GM19372 (cell line): ENCODE results near the gene WNT7B.

Experiments
- ATAC-seq: cut with Tn5 transposase; IDR thresholded peaks from one replicate; pipeline ENCODE4 v1.9.1; 2021; ENCODE audit warnings: mild to moderate bottlenecking, low read depth, moderate library complexity; ENCODE audit not compliant: unreplicated experiment

WNT7B gene

DNA sequence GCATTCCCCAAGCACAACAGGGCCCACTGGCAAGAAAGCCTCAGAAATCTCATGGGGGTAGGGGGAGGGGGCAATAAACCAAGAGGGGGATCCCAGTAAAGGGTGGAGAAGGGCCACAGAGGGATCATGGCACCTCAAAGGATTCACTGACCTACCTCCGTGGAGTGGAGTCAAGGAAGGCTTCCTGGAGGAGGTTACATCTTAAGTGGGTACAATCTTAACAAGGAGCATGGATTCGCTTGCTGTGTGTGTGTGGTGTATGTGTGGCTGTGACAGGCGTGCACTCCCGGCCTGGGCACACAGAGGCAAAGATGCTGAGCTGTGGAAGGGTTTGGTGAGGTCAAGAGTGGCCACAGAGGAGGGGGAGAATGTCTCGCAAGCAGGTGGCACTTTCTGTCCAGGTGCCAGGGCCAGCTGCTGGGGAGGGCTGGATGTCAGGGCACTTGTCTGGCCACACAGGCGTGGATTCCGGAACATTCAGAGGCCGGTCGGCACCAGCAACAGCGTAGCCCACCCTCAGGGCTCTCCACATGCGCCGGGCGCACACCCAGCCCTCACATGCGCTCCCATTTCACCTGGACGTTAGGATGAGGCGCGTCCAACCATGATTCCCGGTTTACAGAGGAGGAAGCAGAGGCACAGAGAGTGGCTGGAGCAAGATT, 43.3 kb downstream of the WNT7B start:
- ATAC-seq = no peak

- no peak for ATAC-seq
Observed at GRCh38 chr22:45932071-45932470, 44.9 kb downstream of the WNT7B start.

DNA sequence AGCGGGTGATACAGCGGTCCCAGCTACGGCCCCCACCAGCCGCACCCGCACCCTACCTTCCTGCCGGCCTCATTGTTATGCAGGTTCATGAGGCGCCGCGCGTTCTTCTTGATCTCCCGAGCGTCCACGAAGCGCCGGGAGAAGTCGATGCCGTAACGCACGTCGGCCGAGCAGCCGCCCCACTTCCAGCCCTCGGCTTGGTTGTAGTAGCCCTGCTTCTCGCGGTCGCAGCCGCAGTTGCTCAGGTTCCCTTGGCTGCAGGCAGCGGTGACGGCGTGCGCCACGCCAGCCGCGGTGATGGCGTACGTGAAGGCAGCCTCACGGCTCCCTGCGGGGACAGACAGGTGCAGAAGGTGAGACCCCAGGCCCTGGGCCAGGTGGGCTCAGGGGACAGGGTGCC, 45.9 kb downstream of the WNT7B start:
- ATAC-seq = no peak

DNA sequence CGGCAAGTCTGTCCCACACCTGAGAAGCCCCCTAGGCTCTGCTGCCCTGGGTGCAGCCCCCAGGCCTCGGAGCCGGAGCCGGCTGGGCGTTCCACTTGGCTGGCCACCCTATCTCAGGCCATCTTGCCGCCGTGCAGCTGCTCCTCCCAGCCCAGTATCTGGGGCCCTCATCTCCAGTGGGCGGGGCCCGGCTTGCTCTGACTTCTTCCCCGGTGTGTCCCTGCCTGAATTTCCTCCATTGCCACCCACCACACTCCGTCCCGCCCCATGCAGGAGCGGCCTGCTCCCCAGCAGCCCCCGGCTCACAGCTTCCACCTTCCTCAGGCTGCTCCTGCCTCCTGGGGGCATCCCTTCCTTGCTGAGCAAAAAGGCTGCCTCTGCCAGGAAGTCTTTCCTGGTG, 46.6 kb downstream of the WNT7B start:
- ATAC-seq = no peak

DNA sequence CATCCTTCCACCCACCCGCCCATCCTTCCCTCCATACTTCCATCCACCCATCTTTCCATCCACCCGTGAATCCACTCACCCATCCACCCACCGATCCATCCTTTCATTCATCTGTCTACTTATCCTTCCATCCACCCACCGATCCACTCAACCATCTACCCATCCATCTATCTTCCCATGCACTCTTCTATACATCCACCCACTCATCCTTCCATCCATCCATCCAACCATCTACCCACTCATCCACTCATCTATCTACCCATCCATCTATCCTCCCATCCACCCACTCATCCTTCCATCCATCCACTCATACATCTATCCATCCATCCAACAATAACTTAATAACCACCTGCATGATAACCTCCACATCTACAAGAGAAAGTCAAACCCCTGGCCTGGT, 47.3 kb downstream of the WNT7B start:
- ATAC-seq = no peak

DNA sequence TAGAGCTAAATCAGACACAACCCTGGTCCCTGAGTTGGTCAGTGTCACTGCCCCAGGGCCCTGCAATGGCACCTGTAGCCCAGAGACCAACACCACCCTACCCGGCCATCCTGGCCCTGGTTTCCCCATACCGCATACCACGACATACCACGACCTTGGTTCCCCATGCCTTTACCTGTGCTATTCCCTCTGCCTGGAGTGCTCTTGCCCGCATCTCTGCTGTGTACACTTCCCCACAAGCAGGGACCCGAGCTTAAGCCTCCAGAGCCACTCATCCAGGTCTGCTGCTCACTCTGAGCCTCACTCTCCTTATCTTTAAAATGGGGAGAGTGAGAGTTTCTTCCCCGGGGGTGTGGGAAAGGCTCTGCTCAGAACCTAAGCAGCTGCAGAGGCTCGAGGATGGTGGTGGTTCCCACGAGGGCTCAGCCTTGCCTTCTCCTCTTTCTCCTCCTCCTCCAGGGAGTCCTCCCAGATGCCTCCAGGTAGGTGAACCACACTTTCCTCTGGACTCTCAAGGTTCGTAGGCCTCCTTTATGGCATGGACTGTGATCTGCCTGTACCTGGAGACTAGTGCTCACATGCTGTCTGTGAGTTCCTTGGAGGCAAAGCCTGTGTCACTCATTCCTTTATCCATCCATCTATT, 48.1 kb downstream of the WNT7B start:
- no peak for ATAC-seq

DNA sequence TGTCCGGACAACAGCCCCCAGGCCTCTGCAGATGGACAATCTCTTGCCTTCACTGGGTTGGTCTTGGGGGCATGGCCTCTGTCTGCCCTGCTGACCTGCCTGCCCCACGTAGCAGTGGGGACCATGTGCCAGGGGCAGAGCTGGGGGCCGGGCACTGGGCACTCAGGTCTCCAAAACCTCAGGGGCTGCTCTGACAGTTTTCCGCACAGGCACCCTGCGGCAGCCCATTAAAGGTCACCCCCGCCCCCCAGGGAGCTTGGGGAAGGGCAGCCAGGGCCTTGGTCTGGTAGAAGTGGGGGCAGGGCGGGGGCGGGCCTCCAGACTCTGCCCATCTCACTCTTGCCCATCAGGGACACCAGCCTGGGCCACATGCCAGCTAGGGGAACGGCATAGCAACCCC, 49.9 kb downstream of the WNT7B start:
- ATAC-seq = no peak

- ATAC-seq = no peak
Observed at GRCh38 chr22:45926433-45926832, 50.5 kb downstream of the WNT7B start.

DNA sequence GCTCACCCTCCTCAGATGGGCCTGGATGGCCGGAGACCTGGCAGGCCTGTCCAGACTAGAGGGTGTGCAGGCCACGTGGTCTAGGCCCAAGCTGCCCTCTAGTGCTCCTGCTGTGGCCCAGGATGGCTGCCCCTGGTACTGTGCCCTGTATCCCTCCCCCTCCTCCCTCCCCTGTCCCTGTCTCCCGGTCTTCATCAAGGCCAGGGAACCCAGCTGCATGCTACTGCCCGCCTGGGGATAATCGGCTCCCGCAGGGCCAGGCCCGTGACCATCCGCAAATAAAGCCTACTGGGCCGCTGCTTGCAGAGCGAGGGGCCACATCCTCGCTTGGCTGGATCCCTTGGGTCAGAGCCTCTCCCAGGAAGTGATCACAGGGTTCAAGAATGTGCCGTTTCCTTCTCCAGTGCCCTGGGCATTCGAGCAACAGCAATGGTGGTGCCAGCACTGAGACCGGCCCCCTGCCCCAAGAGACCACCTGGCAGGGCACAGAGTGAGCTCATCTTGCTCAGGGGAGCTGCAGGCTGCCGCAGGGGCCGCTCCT, 51.1 kb downstream of the WNT7B start:
- no peak for ATAC-seq

- no peak for ATAC-seq
Observed at GRCh38 chr22:45923835-45924234, 53.1 kb downstream of the WNT7B start.

GRCh38 chr22:45923212-45923611, 53.8 kb downstream of the WNT7B start:
- no peak for ATAC-seq

GRCh38 chr22:45922661-45923060, 54.3 kb downstream of the WNT7B start:
- ATAC-seq = no peak

DNA sequence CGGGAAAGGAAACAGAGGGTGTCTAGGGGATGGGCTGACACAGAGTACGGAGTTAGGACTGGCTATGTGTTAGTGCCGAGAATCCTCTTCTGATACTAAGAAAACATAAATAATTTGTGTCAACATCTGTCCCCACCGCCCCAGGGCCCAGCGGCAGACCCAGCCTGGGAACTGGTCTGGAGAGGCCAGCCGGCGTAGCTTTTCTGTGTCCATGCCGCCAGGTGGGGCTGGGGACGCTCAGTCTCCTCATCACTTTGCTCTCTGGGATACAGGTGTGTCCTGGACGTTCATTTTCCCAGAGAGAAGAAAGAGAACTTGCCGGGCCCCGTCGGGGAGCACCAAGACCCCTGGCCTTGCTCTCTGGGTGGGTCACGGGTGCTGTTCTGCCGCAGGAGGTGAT, 54.7 kb downstream of the WNT7B start:
- no peak for ATAC-seq

DNA sequence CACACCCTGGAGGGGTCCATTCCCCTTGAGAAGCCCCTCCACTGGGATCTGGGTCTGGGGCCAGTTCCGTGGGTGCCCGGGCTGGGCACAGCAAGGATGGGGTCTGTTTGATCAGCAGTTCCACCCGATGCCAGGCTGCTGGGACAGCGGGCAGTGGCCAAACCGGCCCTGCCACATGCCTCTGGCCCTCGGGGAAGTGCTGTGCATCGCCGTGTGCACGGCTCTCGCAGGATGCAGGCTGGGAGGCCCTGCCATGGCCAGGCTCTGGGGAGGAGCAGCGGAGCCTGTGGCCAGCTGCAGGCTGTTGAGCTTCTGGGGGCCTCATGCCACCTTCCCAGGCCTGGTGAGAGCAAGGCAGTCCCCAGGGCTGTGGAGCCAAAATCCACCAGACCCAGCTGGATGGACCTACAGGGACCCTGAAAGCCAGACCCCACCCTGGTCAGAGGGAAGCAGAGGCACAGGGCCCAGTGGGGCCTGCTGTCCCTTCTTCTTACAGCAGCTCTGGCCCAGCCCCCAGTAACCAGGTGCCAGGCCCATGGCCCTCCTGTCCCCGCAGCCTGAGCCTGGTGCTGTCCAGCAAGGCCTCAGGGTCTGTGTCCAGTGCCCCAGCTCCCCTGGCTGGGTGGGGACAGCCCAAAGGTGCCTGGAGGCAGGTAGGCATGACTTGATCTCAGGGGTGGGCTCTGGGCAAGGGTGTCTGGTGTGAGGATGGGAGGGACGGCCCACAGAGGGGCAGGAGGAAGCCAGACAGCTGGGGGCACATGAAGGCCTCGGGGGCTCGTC, 57.3 kb downstream of the WNT7B start:
- ATAC-seq = no peak

DNA sequence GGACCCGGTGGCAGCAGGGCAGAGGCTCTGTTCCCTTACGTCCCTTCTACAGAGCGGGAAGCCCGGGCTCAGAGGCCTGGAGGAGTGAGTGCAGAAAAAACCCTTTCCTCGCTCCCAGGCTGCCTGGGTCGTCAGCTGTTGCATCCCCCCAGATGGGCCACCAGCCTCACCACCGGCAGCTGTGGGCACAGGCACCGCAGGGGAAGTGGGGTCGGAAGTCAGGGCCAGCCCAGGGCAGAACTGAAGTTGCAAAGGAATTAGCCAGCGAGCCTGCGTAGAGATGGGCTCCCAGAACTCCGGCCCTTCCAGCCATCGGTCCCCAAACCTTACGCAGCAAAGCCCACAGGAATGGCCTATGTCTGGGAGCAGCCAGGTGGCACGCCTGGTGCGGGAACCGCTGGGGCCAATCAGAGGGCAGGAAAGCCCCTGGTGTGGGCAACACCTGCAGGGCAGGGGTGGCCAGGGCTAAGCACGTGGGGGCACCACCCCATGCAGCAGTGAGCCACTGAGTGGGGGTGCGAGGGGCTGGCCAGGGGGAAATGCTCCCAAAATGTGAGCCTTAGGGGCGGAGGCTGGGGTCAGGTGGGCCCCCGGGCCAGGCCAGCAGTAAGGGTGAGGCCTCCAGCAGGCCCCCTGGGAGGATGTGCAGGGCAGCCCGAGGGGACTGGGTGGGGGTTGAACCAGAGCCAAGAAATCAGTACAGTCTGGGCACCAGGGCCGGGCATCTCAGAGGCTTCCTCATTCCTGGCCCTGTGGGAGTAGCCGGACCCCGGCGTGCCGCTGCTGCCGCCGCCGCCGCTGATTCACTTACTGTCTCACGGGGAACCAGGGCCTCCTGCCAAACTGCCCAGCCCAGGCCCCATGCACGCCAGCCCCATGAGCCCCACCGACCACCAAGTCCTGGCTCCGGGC, 58.2 kb downstream of the WNT7B start:
- no peak for ATAC-seq

DNA sequence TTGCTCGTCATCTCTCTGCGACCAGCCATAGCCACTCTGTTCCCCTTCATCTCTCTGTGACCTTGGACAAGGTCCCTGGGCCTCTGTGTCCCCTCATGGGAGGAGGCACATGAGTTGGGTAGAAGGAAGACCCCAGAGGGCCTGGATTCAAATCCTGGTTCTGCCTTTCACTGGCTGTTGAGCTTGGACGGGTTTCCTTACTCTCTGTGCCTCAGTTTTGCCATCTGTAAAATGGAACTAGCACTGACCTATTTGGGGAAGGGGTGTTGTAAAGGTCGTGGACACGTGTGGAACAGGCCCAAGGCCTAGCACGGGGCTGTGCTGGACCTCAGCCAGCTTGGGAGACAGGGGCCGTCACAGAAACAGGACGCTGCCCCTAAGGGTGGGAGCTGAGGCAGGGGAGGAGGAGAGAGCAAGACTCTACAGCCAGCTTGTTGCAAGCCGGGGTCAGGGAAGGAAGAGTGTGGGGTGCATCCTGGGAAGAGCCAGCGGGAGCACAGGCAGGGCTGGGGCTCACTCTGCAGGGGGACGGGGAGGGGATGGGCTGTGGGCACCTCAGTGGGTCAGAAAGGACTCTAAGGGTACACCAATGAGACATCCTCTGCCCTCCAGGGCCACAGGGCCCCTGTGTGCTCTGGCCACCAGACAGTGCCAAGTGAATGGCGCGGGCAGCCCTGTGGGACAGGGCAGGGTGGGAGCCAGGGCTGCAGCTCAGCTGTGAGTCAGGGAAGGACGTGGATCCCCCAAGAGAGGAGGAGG, 59.1 kb downstream of the WNT7B start:
- ATAC-seq = no peak

GRCh38 chr22:45917146-45917545, 59.8 kb downstream of the WNT7B start:
- no peak for ATAC-seq

DNA sequence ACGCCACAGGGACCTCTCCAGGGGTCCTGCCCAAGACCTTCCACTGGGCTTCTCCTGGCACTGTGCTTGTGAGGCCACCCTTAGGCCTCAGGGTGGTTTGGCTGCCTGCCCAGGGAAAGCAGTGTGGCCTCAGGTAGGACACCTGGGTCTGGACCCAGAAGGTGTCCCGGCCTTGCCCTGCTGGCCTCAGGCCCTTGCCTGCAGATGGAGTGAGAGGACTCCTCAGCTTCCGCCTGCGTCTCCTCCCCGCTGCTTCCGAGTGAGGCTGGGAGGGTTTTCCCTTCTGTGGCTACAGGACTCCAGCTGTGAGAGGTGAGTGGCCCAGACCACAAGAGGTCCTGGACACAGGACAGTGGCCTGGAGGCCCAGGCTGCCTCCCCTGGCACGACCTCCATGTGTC, 60.4 kb downstream of the WNT7B start:
- no peak for ATAC-seq

DNA sequence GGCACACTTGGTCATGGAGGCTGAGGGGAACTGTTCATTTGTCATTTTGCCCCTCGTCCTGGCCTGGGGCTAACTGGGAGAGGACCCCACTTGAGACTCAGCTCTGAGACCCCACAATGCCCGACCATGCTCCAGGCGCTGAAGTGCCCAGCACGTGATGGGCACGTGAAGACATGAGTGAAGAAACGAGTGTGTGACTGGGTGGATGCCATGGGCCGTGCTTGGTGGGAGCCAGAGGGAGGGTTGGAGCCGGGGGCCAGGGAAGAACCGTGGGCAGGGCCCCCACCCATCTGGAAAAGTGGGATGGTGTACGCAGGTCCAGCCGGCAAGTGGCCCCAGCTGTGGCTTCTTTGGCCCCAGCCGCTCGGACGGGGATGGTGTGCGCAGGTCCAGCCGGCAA, 61.1 kb downstream of the WNT7B start:
- ATAC-seq = no peak

DNA sequence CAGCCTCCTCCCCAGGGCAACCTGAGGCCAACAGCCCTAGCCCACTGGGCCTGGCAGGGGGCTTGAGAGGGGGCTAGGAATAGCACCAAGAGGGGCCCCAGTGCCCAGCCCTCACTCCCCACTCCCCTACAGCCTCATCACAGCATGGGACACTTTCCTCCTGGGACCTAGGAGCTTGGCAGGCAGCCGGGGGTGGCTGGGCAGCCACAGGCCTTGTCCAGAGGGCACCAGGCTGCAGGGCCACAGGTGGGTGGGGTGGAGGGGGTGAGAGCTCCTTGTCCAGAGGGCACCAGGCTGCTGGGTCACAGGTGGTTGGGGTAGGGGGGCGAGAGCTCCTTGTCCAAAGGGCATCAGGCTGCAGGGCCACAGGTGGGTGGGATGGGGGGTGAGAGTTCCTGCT, 61.8 kb downstream of the WNT7B start:
- ATAC-seq = no peak
